GM21515 (cell line): Measurements from ENCODE around the gene IGF1R.
"Not testable (repeated sequence)": the region's sequence is repeated elsewhere in the genome, so short reads cannot be mapped to it uniquely, and the experiment has no call there.

Experiments
- ATAC-seq: cut with Tn5 transposase; IDR thresholded peaks from one replicate; pipeline ENCODE4 v1.9.1; 2021; ENCODE audit not compliant: unreplicated experiment

The IGF1R gene

GRCh38 chr15:98955961-98956723 is 307.8 kb downstream of the IGF1R start:
- ATAC-seq: no peak

GRCh38 chr15:98956796-98957553 is 308.6 kb downstream of the IGF1R start:
- no peak for ATAC-seq

- no peak for ATAC-seq
These were observed 309.3 kb downstream of the IGF1R start for GRCh38 chr15:98957655-98958054.

- ATAC-seq: no peak
These were observed 309.7 kb downstream of the IGF1R start for GRCh38 chr15:98958076-98958475.

GRCh38 chr15:98958918-98959639 is 310.7 kb downstream of the IGF1R start:
- no peak for ATAC-seq

GRCh38 chr15:98959640-98960007 is 311.3 kb downstream of the IGF1R start:
- no peak for ATAC-seq

- ATAC-seq: no peak
These were observed 312.3 kb downstream of the IGF1R start for GRCh38 chr15:98960555-98961050.

GRCh38 chr15:98963444-98963843 is 315.1 kb downstream of the IGF1R start:
- no peak for ATAC-seq

- ATAC-seq: no peak
These were observed 316.3 kb downstream of the IGF1R start for GRCh38 chr15:98964466-98965133.

- ATAC-seq: not testable (repeated sequence)
These were observed 316.8 kb downstream of the IGF1R start for GRCh38 chr15:98965134-98965491.

- no peak for ATAC-seq
These were observed 317.3 kb downstream of the IGF1R start for GRCh38 chr15:98965597-98965996.

GRCh38 chr15:98966091-98966787 is 317.9 kb downstream of the IGF1R start:
- ATAC-seq: no peak

- ATAC-seq: no peak
These were observed 318.8 kb downstream of the IGF1R start for GRCh38 chr15:98967096-98967495.

- no peak for ATAC-seq
These were observed 319.6 kb downstream of the IGF1R start for GRCh38 chr15:98967916-98968315.

- ATAC-seq: no peak
These were observed 320.2 kb downstream of the IGF1R start for GRCh38 chr15:98968576-98968975.

GRCh38 chr15:98969126-98969735 is 320.9 kb downstream of the IGF1R start:
- ATAC-seq: no peak

GRCh38 chr15:98970799-98971198 is 322.5 kb downstream of the IGF1R start:
- no peak for ATAC-seq

- ATAC-seq: no peak
These were observed 328.2 kb downstream of the IGF1R start for GRCh38 chr15:98976500-98976899.

GRCh38 chr15:98977441-98977840 is 329.1 kb downstream of the IGF1R start:
- ATAC-seq: no peak

- no peak for ATAC-seq
These were observed 329.8 kb downstream of the IGF1R start for GRCh38 chr15:98978153-98978552.
